Measurements from ENCODE around the gene GFRA1.

GFRA1 gene

GRCh38 chr10:116157485-116157884 is 115.5 kb downstream of the GFRA1 start:
- DNase-seq = no peak

DNA sequence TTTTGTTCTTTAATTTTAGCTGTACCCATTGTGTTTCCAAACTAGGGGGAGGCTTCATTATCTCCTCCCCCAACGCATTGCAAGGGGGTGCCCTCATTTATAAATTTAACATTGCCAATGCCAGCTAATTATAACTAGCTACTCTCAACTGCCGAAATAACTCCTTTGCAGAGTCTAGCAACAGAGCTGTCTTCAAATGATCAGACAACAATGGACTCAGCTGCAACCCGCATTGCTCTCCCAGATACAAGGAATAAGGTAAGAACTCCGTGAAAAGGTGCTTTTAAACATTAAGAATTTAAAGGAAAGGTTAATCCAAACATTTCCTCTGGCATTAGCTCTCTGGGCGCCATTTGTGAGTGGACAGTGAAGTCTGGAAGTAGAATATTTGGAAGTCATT is 116.2 kb downstream of the GFRA1 start:
- no peak for DNase-seq

GRCh38 chr10:116155191-116155590 is 117.8 kb downstream of the GFRA1 start:
- no peak for DNase-seq

- DNase-seq = no peak
Measured at GRCh38 chr10:116154651-116155050, 118.4 kb downstream of the GFRA1 start.

- no peak for DNase-seq
Measured at GRCh38 chr10:116151076-116151475, 121.9 kb downstream of the GFRA1 start.

GRCh38 chr10:116150606-116151005 is 122.4 kb downstream of the GFRA1 start:
- DNase-seq = no peak

- peak; percentile 11 for DNase-seq
Measured at GRCh38 chr10:116147147-116147905, 125.7 kb downstream of the GFRA1 start.

DNA sequence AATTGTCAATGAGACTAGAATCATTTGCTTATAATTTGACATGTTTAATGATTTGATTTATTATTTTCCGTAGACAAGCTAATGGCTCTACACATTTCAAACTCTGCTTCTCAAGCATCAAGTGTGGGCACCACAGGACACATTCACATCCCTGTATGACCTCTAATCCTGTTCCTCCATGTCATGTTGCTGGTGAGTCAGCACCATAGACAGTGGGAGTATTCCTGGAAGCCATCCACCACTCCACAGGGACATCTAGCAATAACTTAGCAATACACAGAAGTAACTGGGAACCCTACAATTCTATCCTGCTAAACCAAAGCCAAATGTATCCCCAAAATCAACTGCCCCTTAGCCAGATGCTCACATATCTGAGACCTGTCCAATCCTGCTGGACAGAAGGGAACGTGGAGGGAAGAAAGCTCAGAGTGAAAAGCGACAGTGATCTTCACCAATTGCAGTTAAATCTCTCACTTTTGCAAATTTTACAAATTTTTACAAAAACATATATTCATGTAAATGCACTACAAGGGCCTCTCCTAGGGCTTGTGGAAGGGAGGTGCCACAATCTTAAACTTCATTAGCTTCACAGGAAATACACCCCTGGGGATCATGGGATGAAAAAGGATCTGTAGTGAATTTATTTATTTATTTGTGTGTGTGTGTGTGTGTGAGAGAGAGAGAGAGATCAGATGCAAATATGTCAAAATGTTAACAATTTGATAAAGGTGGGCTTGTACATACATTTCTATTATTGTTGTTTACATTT is 126.5 kb downstream of the GFRA1 start:
- no peak for DNase-seq

DNA sequence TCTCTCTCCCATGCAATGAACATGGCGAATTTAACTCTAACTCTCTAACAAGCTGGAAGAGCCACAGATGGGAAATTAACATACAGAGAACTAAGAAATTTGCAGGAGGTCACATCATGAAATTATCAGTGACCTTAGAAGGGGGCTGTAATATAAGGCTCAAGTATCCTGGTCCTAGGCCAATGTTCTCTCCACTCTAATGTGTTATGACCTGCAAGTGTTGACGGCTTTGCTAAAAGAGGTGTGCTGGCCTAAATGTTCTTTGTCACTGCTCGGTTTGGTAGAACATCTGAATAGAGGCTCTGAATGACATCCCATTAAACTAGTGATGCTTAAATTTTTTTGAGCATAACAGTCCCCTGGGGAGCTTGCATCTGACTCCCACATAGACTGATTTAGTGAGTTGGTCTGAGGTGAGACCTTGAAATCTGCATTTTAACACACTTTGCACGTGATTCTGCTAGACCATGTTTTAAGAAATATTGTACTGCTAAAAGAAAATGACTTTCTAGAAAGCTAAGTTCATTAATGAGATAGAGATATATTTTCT is 129.3 kb downstream of the GFRA1 start:
- no peak for DNase-seq

DNA sequence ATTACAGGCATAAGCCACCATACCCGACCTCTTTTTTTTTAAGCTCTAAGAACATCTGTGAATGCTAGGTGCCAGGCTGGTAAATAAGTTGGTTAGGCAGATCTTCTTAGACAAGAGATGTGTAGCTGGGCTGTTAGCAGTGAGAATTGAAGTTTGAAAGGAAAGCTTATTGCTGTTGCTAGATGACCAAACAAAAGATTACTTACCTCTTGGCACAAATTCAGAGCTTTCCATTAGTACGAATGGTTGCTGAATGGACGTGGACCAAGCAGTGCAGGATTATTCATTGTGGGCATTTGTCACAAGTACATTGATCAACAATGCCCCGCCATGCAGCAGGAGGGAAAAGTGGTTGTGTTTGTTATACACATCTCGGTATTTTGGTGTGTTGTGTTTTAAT is 131.2 kb downstream of the GFRA1 start:
- no peak for DNase-seq

- DNase-seq = no peak
Measured at GRCh38 chr10:116141246-116141645, 131.8 kb downstream of the GFRA1 start.

DNA sequence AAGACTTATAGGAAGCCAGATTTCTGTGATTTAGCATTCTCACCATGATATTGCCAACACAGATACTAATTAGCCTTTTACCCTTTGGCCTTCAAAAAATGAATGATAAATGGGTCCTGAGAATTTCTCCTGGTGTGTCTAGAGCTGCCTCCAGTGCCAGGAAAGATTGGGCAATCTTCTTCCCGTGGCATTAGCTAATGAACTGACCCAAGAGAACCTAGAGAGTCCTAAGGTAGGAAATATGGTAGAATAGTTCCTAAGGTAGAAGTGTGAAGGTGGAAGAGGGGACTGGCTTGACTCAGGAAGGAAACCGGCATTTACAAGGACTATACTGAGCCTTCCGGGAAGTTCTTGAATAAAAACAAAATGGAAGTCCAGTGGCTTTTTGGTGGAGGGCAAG is 133.1 kb downstream of the GFRA1 start:
- no peak for DNase-seq

- DNase-seq = no peak
Measured at GRCh38 chr10:116138897-116139296, 134.1 kb downstream of the GFRA1 start.

- DNase-seq = no peak
Measured at GRCh38 chr10:116136261-116136660, 136.7 kb downstream of the GFRA1 start.

- DNase-seq = no peak
Measured at GRCh38 chr10:116134322-116134721, 138.7 kb downstream of the GFRA1 start.

- DNase-seq = no peak
Measured at GRCh38 chr10:116133634-116134033, 139.4 kb downstream of the GFRA1 start.

DNA sequence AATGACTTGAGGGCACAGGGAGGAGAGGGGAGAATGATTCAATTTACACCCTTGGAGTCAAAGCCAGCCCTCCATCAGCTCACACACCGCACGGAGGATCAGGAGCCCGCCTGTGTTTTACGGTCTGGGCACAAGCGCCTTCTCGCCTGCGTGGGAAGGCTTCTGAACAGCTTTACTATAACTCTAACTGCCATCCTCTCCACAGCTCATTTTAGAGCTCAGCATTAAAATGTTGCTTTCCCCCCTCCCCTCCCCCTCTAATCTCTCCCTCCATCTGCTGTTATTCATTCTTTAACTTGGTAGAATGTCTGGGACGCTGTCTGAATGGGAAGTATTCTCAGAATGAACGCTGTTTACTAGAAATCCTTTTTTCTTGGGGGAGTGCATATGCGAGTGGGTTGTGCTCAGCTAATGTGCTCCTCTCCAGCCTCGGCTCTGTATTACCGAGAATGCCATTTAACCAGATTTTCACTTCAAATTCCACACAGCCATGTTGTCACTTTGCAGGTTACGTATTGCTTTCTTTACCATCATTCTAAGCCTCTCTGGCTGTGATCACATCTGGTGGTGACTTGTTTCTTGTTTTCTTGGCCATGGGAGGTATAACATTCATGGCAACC is 140.1 kb downstream of the GFRA1 start:
- no peak for DNase-seq

DNA sequence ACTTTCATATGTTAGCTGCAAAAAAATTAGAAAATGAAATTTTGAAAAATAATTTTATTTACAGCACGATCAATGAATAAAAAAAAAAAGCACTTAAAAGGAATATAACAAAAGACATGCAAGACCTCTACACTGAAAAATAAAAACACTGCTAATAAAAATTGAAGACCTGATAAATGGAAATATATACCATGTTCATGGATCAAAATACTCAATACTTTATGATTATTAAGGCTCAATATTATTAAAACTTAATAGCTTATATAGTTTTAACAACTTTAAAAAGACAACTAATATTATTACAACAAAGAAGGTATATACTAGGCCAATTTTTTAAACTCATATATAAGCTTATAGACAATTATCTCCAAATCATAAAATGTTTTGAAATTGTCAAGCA is 143.0 kb downstream of the GFRA1 start:
- no peak for DNase-seq

GRCh38 chr10:116126954-116127695 is 145.9 kb downstream of the GFRA1 start:
- no peak for DNase-seq

GRCh38 chr10:116126239-116126638 is 146.8 kb downstream of the GFRA1 start:
- DNase-seq = no peak

- DNase-seq = no peak
Measured at GRCh38 chr10:116125180-116125579, 147.8 kb downstream of the GFRA1 start.

- DNase-seq = no peak
Measured at GRCh38 chr10:116124777-116125176, 148.2 kb downstream of the GFRA1 start.

DNA sequence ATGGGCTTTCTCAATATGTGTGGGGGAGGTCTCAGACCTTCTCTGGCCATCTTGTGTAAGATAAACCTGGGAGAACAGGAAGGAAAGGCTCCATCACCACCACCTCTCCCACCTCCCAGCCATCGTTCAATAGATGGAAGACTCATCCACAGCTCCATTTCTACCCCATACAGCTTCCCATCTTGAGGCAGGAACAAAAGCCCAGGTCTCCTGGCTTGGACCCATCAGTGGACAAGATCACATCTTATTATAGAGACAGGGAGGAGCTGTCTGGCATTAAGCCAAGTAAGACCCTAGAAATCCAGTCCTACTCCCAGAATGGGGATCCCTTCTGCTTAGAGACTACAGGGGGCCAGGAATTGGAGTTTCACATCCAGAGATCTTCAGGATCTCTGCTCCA is 150.3 kb downstream of the GFRA1 start:
- DNase-seq = no peak
